HEK293T (cell line): ENCODE data around the gene LAMA3.

ENCODE experiments used
- ARNT ChIP-seq: fragments of 450-650 bp; IDR thresholded peaks from 2 replicates; pipeline ENCODE4 v1.6.1; 2017; ENCODE audit warnings: mild to moderate bottlenecking
- BHLHE40 ChIP-seq: fragments of 450-650 bp; IDR thresholded peaks from 2 replicates; pipeline ENCODE4 v1.6.1; 2016; ENCODE audit warnings: mild to moderate bottlenecking, moderate library complexity, borderline replicate concordance
- ELF4 ChIP-seq: fragments of 450-650 bp; IDR thresholded peaks from 2 replicates; pipeline ENCODE4 v1.6.1; 2017; ENCODE audit warnings: antibody characterized with exemption
- FOXK2 ChIP-seq: fragments of 450-650 bp; IDR thresholded peaks from 2 replicates; pipeline ENCODE4 v1.6.1; 2016; ENCODE audit warnings: mild to moderate bottlenecking
- FOXM1 ChIP-seq: fragments of 450-650 bp; IDR thresholded peaks from 2 replicates; pipeline ENCODE4 v1.6.1; 2017; ENCODE audit warnings: mild to moderate bottlenecking, borderline replicate concordance
- L3MBTL2 ChIP-seq: fragments of 450-650 bp; conservative IDR thresholded peaks from 2 replicates; pipeline ENCODE4 v1.6.1; 2016; ENCODE audit warnings: mild to moderate bottlenecking
- LEF1 ChIP-seq: fragments of 450-650 bp; IDR thresholded peaks from 2 replicates; pipeline ENCODE4 v1.6.1; 2017; ENCODE audit warnings: mild to moderate bottlenecking, borderline replicate concordance
- SP1 ChIP-seq: fragments of 450-650 bp; IDR thresholded peaks from 2 replicates; pipeline ENCODE4 v1.6.1; 2017
- ZNF384 ChIP-seq: fragments of 450-650 bp; IDR thresholded peaks from 2 replicates; pipeline ENCODE4 v1.6.1; 2016

- TF ChIP-seq SP1 (no peak), LEF1 (no peak), FOXM1 (no peak), ELF4 (no peak), ZNF384 (no peak), ARNT (no peak), L3MBTL2 (no peak), BHLHE40 (no peak), FOXK2 (no peak)
Measured at GRCh38 chr18:23939366-23939765, 250.1 kb downstream of the LAMA3 start.
